HEK293 (cell line): ENCODE results near the gene ATP8B4.

Experiments
- CTCF ChIA-PET: fragments of 350-600 bp; formaldehyde crosslinking; extraction: SDS; loops from one replicate; lab custom pipeline; 2021; ENCODE audit warnings: antibody characterized with exemption; lab: Yijun Ruan, JAX
- POLR2A ChIA-PET: fragments of 300-600 bp; formaldehyde crosslinking; extraction: SDS; loops from one replicate; lab custom pipeline; 2020; ENCODE audit warnings: antibody characterized with exemption, inconsistent platforms; lab: Yijun Ruan, JAX
- H3K27ac ChIP-seq: fragments of 200-500 bp; sonication (Bioruptor generic); 2 replicates; pipeline ENCODE4 v1.5.1; 2014; ENCODE audit warnings: low read depth, low read length, control low read depth, inconsistent platforms; ENCODE audit errors: extremely low read depth
- H3K36me3 ChIP-seq, 2 experiments: fragments of 200-500 bp in 1 of 2; sonication (Bioruptor generic) in 1 of 2; 1 replicate in 1 of 2; 2 replicates in 1 of 2; pipeline ENCODE4 v1.5.1; 2014 to 2017; ENCODE audit warnings: inconsistent platforms in 2 of 2, low read length in 2 of 2; ENCODE audit not compliant: control insufficient read depth in 2 of 2, insufficient read depth in 1 of 2
- H3K4me1 ChIP-seq: fragments of 200-500 bp; sonication (Bioruptor generic); 2 replicates; pipeline ENCODE4 v1.5.1; 2014; ENCODE audit warnings: mild to moderate bottlenecking, low read length, inconsistent platforms; ENCODE audit not compliant: control insufficient read depth, insufficient read depth
- H3K4me3 ChIP-seq: 2 replicates; pipeline ENCODE4 v1.5.1; 2011; ENCODE audit warnings: low read depth, mild to moderate bottlenecking, control low read depth, low read length, moderate library complexity
- H3K9me3 ChIP-seq: fragments of 200-500 bp; sonication (Bioruptor generic); 2 replicates; pipeline ENCODE4 v1.5.1; 2014; ENCODE audit warnings: low read depth, low read length, inconsistent platforms; ENCODE audit not compliant: control insufficient read depth, insufficient read depth
- HOXA7 ChIP-seq: sonication (generic); formaldehyde crosslinking; IDR thresholded peaks from 2 replicates; pipeline ENCODE4 v1.8.1; 2022; ENCODE audit warnings: missing genetic modification reagents, borderline replicate concordance
- HOXD13 ChIP-seq: sonication (generic); formaldehyde crosslinking; IDR thresholded peaks from 2 replicates; pipeline ENCODE4 v1.8.0; 2022; ENCODE audit warnings: missing genetic modification reagents, borderline replicate concordance
- OVOL3 ChIP-seq: fragments of 450-650 bp; formaldehyde crosslinking; IDR thresholded peaks from 2 replicates; pipeline ENCODE4 v1.5.1; 2016; ENCODE audit warnings: missing biosample characterization, missing genetic modification characterization
- TCF7L2 ChIP-seq: IDR thresholded peaks from 2 replicates; pipeline ENCODE4 v1.6.1; 2011; ENCODE audit warnings: low read depth, mild to moderate bottlenecking, inconsistent platforms, low read length, moderate library complexity, borderline replicate concordance
- ZNF394 ChIP-seq: fragments of 450-650 bp; formaldehyde crosslinking; IDR thresholded peaks from 2 replicates; pipeline ENCODE4 v1.5.1; 2016; ENCODE audit warnings: missing biosample characterization, missing genetic modification characterization, mild to moderate bottlenecking, moderate library complexity, borderline replicate concordance
- ZNF48 ChIP-seq: fragments of 450-650 bp; formaldehyde crosslinking; IDR thresholded peaks from 2 replicates; pipeline ENCODE4 v1.5.1; 2016; ENCODE audit warnings: missing biosample characterization, missing genetic modification characterization
- ZNF785 ChIP-seq: fragments of 450-650 bp; formaldehyde crosslinking; IDR thresholded peaks from 2 replicates; pipeline ENCODE4 v1.5.1; 2016; ENCODE audit warnings: missing biosample characterization, missing genetic modification characterization
- ZNF843 ChIP-seq: fragments of 450-650 bp; formaldehyde crosslinking; IDR thresholded peaks from 2 replicates; pipeline ENCODE4 v1.5.1; 2016; ENCODE audit warnings: missing biosample characterization, missing genetic modification characterization
- ZSCAN30 ChIP-seq: fragments of 450-650 bp; IDR thresholded peaks from 2 replicates; pipeline ENCODE4 v1.5.1; 2018; ENCODE audit warnings: missing biosample characterization, mild to moderate bottlenecking, missing genetic modification characterization, moderate library complexity
- TF ChIP-seq, protein P1 (sequence below): fragments of 450-650 bp; formaldehyde crosslinking; IDR thresholded peaks from 2 replicates; pipeline ENCODE4 v1.5.1; 2016; ENCODE audit warnings: missing biosample characterization, missing genetic modification characterization
- TF ChIP-seq, protein P2 (sequence below): fragments of 450-650 bp; formaldehyde crosslinking; IDR thresholded peaks from 2 replicates; pipeline ENCODE4 v1.5.1; 2016; ENCODE audit warnings: missing biosample characterization, missing genetic modification characterization, borderline replicate concordance
- TF ChIP-seq, protein P3 (sequence below): fragments of 450-650 bp; formaldehyde crosslinking; IDR thresholded peaks from 2 replicates; pipeline ENCODE4 v1.5.0; 2017; ENCODE audit warnings: missing biosample characterization, missing genetic modification characterization, borderline replicate concordance
- TF ChIP-seq, protein P4 (sequence below): fragments of 450-650 bp; formaldehyde crosslinking; IDR thresholded peaks from 2 replicates; pipeline ENCODE4 v1.5.1; 2016; ENCODE audit warnings: missing biosample characterization, missing genetic modification characterization
- TF ChIP-seq, protein P5 (sequence below): fragments of 450-650 bp; formaldehyde crosslinking; IDR thresholded peaks from 2 replicates; pipeline ENCODE4 v1.5.1; 2016; ENCODE audit warnings: missing biosample characterization, missing genetic modification characterization

Gene ATP8B4

DNA sequence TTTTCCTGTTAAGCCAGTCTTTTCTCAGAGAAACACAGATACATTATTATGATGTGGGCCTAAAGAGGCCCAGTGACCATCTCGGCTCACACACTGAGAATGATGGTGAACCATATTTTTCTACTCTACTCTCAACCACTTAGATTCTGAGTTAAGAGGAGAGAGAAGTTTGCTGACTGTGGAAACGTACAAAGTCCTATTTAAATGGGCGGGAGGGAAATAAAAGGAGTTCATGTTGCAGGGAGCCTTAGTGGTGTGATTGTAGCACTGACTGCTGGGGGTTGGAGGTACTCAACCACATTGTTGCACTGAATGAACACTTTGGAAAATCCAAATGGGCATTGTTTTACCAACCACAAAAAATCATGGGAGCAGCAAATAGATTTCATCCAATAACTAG is 51.0 kb downstream of the ATP8B4 start:
- no peaks in the 10 kb centered on the region for H3K4me1 ChIP-seq
- POLR2A ChIA-PET = no interaction called here
- TF ChIP-seq HOXA7 = no peak
- TF ChIP-seq ZNF48 (tag by site-specific recombination) = no peak
- no peak for TF ChIP-seq ZNF394
- no peak for TF ChIP-seq ZNF785 (tag by site-specific recombination)
- TF ChIP-seq OVOL3 (tag by site-specific recombination) = no peak
- TF ChIP-seq, protein P1, sequence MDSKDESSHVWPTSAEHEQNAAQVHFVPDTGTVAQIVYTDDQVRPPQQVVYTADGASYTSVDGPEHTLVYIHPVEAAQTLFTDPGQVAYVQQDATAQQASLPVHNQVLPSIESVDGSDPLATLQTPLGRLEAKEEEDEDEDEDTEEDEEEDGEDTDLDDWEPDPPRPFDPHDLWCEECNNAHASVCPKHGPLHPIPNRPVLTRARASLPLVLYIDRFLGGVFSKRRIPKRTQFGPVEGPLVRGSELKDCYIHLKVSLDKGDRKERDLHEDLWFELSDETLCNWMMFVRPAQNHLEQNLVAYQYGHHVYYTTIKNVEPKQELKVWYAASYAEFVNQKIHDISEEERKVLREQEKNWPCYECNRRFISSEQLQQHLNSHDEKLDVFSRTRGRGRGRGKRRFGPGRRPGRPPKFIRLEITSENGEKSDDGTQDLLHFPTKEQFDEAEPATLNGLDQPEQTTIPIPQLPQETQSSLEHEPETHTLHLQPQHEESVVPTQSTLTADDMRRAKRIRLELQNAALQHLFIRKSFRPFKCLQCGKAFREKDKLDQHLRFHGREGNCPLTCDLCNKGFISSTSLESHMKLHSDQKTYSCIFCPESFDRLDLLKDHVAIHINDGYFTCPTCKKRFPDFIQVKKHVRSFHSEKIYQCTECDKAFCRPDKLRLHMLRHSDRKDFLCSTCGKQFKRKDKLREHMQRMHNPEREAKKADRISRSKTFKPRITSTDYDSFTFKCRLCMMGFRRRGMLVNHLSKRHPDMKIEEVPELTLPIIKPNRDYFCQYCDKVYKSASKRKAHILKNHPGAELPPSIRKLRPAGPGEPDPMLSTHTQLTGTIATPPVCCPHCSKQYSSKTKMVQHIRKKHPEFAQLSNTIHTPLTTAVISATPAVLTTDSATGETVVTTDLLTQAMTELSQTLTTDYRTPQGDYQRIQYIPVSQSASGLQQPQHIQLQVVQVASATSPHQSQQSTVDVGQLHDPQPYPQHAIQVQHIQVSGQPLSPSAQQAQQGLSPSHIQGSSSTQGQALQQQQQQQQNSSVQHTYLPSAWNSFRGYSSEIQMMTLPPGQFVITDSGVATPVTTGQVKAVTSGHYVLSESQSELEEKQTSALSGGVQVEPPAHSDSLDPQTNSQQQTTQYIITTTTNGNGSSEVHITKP (tag by site-specific recombination) = no peak
- no peak for TF ChIP-seq ZSCAN30 (tag by site-specific recombination)
- no peak for TF ChIP-seq ZNF843 (tag by site-specific recombination)
- TF ChIP-seq, protein P2, sequence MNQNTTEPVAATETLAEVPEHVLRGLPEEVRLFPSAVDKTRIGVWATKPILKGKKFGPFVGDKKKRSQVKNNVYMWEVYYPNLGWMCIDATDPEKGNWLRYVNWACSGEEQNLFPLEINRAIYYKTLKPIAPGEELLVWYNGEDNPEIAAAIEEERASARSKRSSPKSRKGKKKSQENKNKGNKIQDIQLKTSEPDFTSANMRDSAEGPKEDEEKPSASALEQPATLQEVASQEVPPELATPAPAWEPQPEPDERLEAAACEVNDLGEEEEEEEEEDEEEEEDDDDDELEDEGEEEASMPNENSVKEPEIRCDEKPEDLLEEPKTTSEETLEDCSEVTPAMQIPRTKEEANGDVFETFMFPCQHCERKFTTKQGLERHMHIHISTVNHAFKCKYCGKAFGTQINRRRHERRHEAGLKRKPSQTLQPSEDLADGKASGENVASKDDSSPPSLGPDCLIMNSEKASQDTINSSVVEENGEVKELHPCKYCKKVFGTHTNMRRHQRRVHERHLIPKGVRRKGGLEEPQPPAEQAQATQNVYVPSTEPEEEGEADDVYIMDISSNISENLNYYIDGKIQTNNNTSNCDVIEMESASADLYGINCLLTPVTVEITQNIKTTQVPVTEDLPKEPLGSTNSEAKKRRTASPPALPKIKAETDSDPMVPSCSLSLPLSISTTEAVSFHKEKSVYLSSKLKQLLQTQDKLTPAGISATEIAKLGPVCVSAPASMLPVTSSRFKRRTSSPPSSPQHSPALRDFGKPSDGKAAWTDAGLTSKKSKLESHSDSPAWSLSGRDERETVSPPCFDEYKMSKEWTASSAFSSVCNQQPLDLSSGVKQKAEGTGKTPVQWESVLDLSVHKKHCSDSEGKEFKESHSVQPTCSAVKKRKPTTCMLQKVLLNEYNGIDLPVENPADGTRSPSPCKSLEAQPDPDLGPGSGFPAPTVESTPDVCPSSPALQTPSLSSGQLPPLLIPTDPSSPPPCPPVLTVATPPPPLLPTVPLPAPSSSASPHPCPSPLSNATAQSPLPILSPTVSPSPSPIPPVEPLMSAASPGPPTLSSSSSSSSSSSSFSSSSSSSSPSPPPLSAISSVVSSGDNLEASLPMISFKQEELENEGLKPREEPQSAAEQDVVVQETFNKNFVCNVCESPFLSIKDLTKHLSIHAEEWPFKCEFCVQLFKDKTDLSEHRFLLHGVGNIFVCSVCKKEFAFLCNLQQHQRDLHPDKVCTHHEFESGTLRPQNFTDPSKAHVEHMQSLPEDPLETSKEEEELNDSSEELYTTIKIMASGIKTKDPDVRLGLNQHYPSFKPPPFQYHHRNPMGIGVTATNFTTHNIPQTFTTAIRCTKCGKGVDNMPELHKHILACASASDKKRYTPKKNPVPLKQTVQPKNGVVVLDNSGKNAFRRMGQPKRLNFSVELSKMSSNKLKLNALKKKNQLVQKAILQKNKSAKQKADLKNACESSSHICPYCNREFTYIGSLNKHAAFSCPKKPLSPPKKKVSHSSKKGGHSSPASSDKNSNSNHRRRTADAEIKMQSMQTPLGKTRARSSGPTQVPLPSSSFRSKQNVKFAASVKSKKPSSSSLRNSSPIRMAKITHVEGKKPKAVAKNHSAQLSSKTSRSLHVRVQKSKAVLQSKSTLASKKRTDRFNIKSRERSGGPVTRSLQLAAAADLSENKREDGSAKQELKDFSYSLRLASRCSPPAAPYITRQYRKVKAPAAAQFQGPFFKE (tag by site-specific recombination) = no peak
- TF ChIP-seq TCF7L2 = no peak
- no peak for TF ChIP-seq HOXD13 (CRISPR knock-in tag)
- TF ChIP-seq, protein P3, sequence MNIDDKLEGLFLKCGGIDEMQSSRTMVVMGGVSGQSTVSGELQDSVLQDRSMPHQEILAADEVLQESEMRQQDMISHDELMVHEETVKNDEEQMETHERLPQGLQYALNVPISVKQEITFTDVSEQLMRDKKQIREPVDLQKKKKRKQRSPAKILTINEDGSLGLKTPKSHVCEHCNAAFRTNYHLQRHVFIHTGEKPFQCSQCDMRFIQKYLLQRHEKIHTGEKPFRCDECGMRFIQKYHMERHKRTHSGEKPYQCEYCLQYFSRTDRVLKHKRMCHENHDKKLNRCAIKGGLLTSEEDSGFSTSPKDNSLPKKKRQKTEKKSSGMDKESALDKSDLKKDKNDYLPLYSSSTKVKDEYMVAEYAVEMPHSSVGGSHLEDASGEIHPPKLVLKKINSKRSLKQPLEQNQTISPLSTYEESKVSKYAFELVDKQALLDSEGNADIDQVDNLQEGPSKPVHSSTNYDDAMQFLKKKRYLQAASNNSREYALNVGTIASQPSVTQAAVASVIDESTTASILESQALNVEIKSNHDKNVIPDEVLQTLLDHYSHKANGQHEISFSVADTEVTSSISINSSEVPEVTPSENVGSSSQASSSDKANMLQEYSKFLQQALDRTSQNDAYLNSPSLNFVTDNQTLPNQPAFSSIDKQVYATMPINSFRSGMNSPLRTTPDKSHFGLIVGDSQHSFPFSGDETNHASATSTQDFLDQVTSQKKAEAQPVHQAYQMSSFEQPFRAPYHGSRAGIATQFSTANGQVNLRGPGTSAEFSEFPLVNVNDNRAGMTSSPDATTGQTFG = no peak
- TF ChIP-seq, protein P4, sequence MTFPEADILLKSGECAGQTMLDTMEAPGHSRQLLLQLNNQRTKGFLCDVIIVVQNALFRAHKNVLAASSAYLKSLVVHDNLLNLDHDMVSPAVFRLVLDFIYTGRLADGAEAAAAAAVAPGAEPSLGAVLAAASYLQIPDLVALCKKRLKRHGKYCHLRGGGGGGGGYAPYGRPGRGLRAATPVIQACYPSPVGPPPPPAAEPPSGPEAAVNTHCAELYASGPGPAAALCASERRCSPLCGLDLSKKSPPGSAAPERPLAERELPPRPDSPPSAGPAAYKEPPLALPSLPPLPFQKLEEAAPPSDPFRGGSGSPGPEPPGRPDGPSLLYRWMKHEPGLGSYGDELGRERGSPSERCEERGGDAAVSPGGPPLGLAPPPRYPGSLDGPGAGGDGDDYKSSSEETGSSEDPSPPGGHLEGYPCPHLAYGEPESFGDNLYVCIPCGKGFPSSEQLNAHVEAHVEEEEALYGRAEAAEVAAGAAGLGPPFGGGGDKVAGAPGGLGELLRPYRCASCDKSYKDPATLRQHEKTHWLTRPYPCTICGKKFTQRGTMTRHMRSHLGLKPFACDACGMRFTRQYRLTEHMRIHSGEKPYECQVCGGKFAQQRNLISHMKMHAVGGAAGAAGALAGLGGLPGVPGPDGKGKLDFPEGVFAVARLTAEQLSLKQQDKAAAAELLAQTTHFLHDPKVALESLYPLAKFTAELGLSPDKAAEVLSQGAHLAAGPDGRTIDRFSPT = no peak
- TF ChIP-seq, protein P5, sequence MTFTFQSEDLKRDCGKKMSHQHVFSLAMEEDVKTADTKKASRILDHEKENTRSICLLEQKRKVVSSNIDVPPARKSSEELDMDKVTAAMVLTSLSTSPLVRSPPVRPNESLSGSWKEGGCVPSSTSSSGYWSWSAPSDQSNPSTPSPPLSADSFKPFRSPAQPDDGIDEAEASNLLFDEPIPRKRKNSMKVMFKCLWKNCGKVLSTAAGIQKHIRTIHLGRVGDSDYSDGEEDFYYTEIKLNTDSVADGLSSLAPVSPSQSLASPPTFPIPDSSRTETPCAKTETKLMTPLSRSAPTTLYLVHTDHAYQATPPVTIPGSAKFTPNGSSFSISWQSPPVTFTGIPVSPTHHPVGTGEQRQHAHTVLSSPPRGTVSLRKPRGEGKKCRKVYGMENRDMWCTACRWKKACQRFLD (tag by site-specific recombination) = no peak
- no peaks in the 10 kb centered on the region for H3K36me3 ChIP-seq
- H3K4me3 ChIP-seq = no peak overlapping the region
- no peaks in the 10 kb centered on the region for H3K9me3 ChIP-seq
- CTCF ChIA-PET = interaction anchor here (0.6 kb wide), 1 partner anchor 15 kb away, joined by 3 read pairs; no protein-coding TSS in a partner anchor
- no peak overlapping the region for H3K27ac ChIP-seq
